ENCODE data around the gene CRYAB.

CRYAB gene

GRCh38 chr11:111911563-111912401 lies at the start of gene CRYAB:
Gene CRYAB (minus strand): TSS chr11:111911770. CDS start chr11:111911724, 46 bp downstream.
- Histone ChIP-seq H3K36me3 (ENCODE audit: control insufficient read depth, insufficient read depth, low read length) (no peaks in the 10 kb centered on the region), H3K9ac (ENCODE audit: low read length) (peak within 1 kb of the TSS; percentile 57), H3K4me1 (ENCODE audit: control insufficient read depth, insufficient read depth, low read length) (peaks cover 12% of the 10 kb centered on the region), H3K27me3 (ENCODE audit: control insufficient read depth, insufficient read depth, low read length) (peaks cover 3% of the 10 kb centered on the region), H3K27ac (ENCODE audit: low read depth, low read length) (peak within 1 kb of the TSS; percentile 98), H3K4me3 (ENCODE audit: low read length) (peak within 1 kb of the TSS; percentile 78)

GRCh38 chr11:111960916-111961315 lies 49.3 kb upstream of the CRYAB start:
- H3K4me3 ChIP-seq (ENCODE audit: low read length), result no peak overlapping the region

GRCh38 chr11:111957663-111958444 lies 46.3 kb upstream of the CRYAB start:
- H3K36me3 ChIP-seq (ENCODE audit: control insufficient read depth, insufficient read depth, low read length), result peaks cover 2% of the 10 kb centered on the region

More at GRCh38 chr11:111960916-111961315, 49.3 kb upstream of the CRYAB start:
- Histone ChIP-seq H3K36me3 (ENCODE audit: control insufficient read depth, insufficient read depth, low read length) (peaks cover 2% of the 10 kb centered on the region), H3K9ac (ENCODE audit: low read length) (no peak overlapping the region), H3K27ac (ENCODE audit: low read depth, low read length) (no peak overlapping the region), H3K27me3 (ENCODE audit: control insufficient read depth, insufficient read depth, low read length) (no peaks in the 10 kb centered on the region), H3K4me1 (ENCODE audit: control insufficient read depth, insufficient read depth, low read length) (no peaks in the 10 kb centered on the region)

GRCh38 chr11:111954154-111954553 lies 42.6 kb upstream of the CRYAB start:
- H3K4me3 ChIP-seq (ENCODE audit: low read length), result no peak overlapping the region
- no peaks in the 10 kb centered on the region for H3K27me3 ChIP-seq (ENCODE audit: control insufficient read depth, insufficient read depth, low read length)
- H3K9ac ChIP-seq (ENCODE audit: low read length), result no peak overlapping the region
- no peaks in the 10 kb centered on the region for H3K36me3 ChIP-seq (ENCODE audit: control insufficient read depth, insufficient read depth, low read length)
- no peaks in the 10 kb centered on the region for H3K4me1 ChIP-seq (ENCODE audit: control insufficient read depth, insufficient read depth, low read length)
- H3K27ac ChIP-seq (ENCODE audit: low read depth, low read length), result no peak overlapping the region

More at GRCh38 chr11:111957663-111958444, 46.3 kb upstream of the CRYAB start:
- H3K4me1 ChIP-seq (ENCODE audit: control insufficient read depth, insufficient read depth, low read length), result no peaks in the 10 kb centered on the region
- no peak overlapping the region for H3K9ac ChIP-seq (ENCODE audit: low read length)
- no peak overlapping the region for H3K27ac ChIP-seq (ENCODE audit: low read depth, low read length)
- H3K27me3 ChIP-seq (ENCODE audit: control insufficient read depth, insufficient read depth, low read length), result no peaks in the 10 kb centered on the region
- H3K4me3 ChIP-seq (ENCODE audit: low read length), result no peak overlapping the region

GRCh38 chr11:111951565-111951964 lies 40.0 kb upstream of the CRYAB start:
- no peaks in the 10 kb centered on the region for H3K4me1 ChIP-seq (ENCODE audit: control insufficient read depth, insufficient read depth, low read length)
- H3K36me3 ChIP-seq (ENCODE audit: control insufficient read depth, insufficient read depth, low read length), result no peaks in the 10 kb centered on the region
- no peak overlapping the region for H3K4me3 ChIP-seq (ENCODE audit: low read length)
- H3K9ac ChIP-seq (ENCODE audit: low read length), result no peak overlapping the region
- H3K27me3 ChIP-seq (ENCODE audit: control insufficient read depth, insufficient read depth, low read length), result no peaks in the 10 kb centered on the region
- H3K27ac ChIP-seq (ENCODE audit: low read depth, low read length), result no peak overlapping the region

GRCh38 chr11:111949519-111950426 lies 38.2 kb upstream of the CRYAB start:
- no peak overlapping the region for H3K9ac ChIP-seq (ENCODE audit: low read length)
- H3K27me3 ChIP-seq (ENCODE audit: control insufficient read depth, insufficient read depth, low read length), result no peaks in the 10 kb centered on the region
- no peak overlapping the region for H3K27ac ChIP-seq (ENCODE audit: low read depth, low read length)
- no peak overlapping the region for H3K4me3 ChIP-seq (ENCODE audit: low read length)
- H3K4me1 ChIP-seq (ENCODE audit: control insufficient read depth, insufficient read depth, low read length), result no peaks in the 10 kb centered on the region
- H3K36me3 ChIP-seq (ENCODE audit: control insufficient read depth, insufficient read depth, low read length), result no peaks in the 10 kb centered on the region

GRCh38 chr11:111947143-111947542 lies 35.6 kb upstream of the CRYAB start:
- Histone ChIP-seq H3K9ac (ENCODE audit: low read length) (no peak overlapping the region), H3K27ac (ENCODE audit: low read depth, low read length) (no peak overlapping the region), H3K36me3 (ENCODE audit: control insufficient read depth, insufficient read depth, low read length) (no peaks in the 10 kb centered on the region), H3K4me3 (ENCODE audit: low read length) (no peak overlapping the region), H3K27me3 (ENCODE audit: control insufficient read depth, insufficient read depth, low read length) (no peaks in the 10 kb centered on the region), H3K4me1 (ENCODE audit: control insufficient read depth, insufficient read depth, low read length) (peaks cover 1% of the 10 kb centered on the region)

GRCh38 chr11:111946499-111946898 lies 34.9 kb upstream of the CRYAB start:
- no peak overlapping the region for H3K9ac ChIP-seq (ENCODE audit: low read length)
- no peaks in the 10 kb centered on the region for H3K27me3 ChIP-seq (ENCODE audit: control insufficient read depth, insufficient read depth, low read length)
- peaks cover 4% of the 10 kb centered on the region for H3K4me1 ChIP-seq (ENCODE audit: control insufficient read depth, insufficient read depth, low read length)
- no peaks in the 10 kb centered on the region for H3K36me3 ChIP-seq (ENCODE audit: control insufficient read depth, insufficient read depth, low read length)
- no peak overlapping the region for H3K27ac ChIP-seq (ENCODE audit: low read depth, low read length)
- H3K4me3 ChIP-seq (ENCODE audit: low read length), result no peak overlapping the region

- no peak overlapping the region for H3K9ac ChIP-seq (ENCODE audit: low read length)
- no peaks in the 10 kb centered on the region for H3K27me3 ChIP-seq (ENCODE audit: control insufficient read depth, insufficient read depth, low read length)
- H3K36me3 ChIP-seq (ENCODE audit: control insufficient read depth, insufficient read depth, low read length), result no peaks in the 10 kb centered on the region
- H3K27ac ChIP-seq (ENCODE audit: low read depth, low read length), result no peak overlapping the region
- peaks cover 4% of the 10 kb centered on the region for H3K4me1 ChIP-seq (ENCODE audit: control insufficient read depth, insufficient read depth, low read length)
- no peak overlapping the region for H3K4me3 ChIP-seq (ENCODE audit: low read length)
These were observed 33.6 kb upstream of the CRYAB start for GRCh38 chr11:111945198-111945597.

GRCh38 chr11:111944651-111945051 lies 33.1 kb upstream of the CRYAB start:
- Histone ChIP-seq H3K27ac (ENCODE audit: low read depth, low read length) (no peak overlapping the region), H3K27me3 (ENCODE audit: control insufficient read depth, insufficient read depth, low read length) (no peaks in the 10 kb centered on the region), H3K4me3 (ENCODE audit: low read length) (no peak overlapping the region), H3K4me1 (ENCODE audit: control insufficient read depth, insufficient read depth, low read length) (peaks cover 8% of the 10 kb centered on the region), H3K36me3 (ENCODE audit: control insufficient read depth, insufficient read depth, low read length) (no peaks in the 10 kb centered on the region), H3K9ac (ENCODE audit: low read length) (no peak overlapping the region)

GRCh38 chr11:111944139-111944538 lies 32.6 kb upstream of the CRYAB start:
- Histone ChIP-seq H3K4me1 (ENCODE audit: control insufficient read depth, insufficient read depth, low read length) (peaks cover 8% of the 10 kb centered on the region), H3K9ac (ENCODE audit: low read length) (no peak overlapping the region), H3K27ac (ENCODE audit: low read depth, low read length) (no peak overlapping the region), H3K36me3 (ENCODE audit: control insufficient read depth, insufficient read depth, low read length) (no peaks in the 10 kb centered on the region), H3K27me3 (ENCODE audit: control insufficient read depth, insufficient read depth, low read length) (no peaks in the 10 kb centered on the region), H3K4me3 (ENCODE audit: low read length) (no peak overlapping the region)

- Histone ChIP-seq H3K27ac (ENCODE audit: low read depth, low read length) (no peak overlapping the region), H3K36me3 (ENCODE audit: control insufficient read depth, insufficient read depth, low read length) (no peaks in the 10 kb centered on the region), H3K9ac (ENCODE audit: low read length) (no peak overlapping the region), H3K27me3 (ENCODE audit: control insufficient read depth, insufficient read depth, low read length) (no peaks in the 10 kb centered on the region), H3K4me3 (ENCODE audit: low read length) (no peak overlapping the region), H3K4me1 (ENCODE audit: control insufficient read depth, insufficient read depth, low read length) (peaks cover 13% of the 10 kb centered on the region)
These were observed 31.3 kb upstream of the CRYAB start for GRCh38 chr11:111942829-111943228.

All from rectal smooth muscle tissue (tissue), 1 donor.